Prostate gland (tissue), 2 donors: Measurements from ENCODE around the gene MYBPH. TPM values are rescaled to one million over a fixed set of nuclear protein-coding genes. Genes with fewer than 3 reads are reported as not detected.

ENCODE experiments used
- DNase-seq: peaks from one replicate; pipeline ENCODE4 v3.0.0-alpha.2; 2019; ENCODE audit warnings: low spot score
- H3K27ac ChIP-seq, 2 donors: fragments of 200-600 bp; sonication (generic); 2 replicates each; pipeline ENCODE4 v1.5.1; 2017 to 2019
- H3K27me3 ChIP-seq: fragments of 200-600 bp; sonication (generic); replicated peaks from 2 replicates; pipeline ENCODE4 v1.5.1; 2019; ENCODE audit not compliant: insufficient read depth
- H3K36me3 ChIP-seq, 2 donors: fragments of 200-600 bp; sonication (generic); 1 replicate in 1 of 2; 2 replicates in 1 of 2; pipeline versions ENCODE4 v1.5.1 to v1.8.1; 2017 to 2019
- H3K4me1 ChIP-seq: fragments of 200-600 bp; sonication (generic); replicated peaks from 2 replicates; pipeline ENCODE4 v1.5.1; 2019
- H3K4me3 ChIP-seq, 2 donors: fragments of 200-600 bp; sonication (generic); 2 replicates each; pipeline ENCODE4 v1.5.1; 2017 to 2019
- H3K9me3 ChIP-seq: fragments of 200-600 bp; sonication (generic); 2 replicates; pipeline ENCODE4 v1.5.1; 2017
- POLR2A ChIP-seq: fragments of 450-650 bp; IDR thresholded peaks from one replicate; pipeline ENCODE4 v1.6.1; 2016; ENCODE audit warnings: antibody characterized with exemption, mild to moderate bottlenecking
- POLR2AphosphoS5 ChIP-seq: sonication (generic); formaldehyde crosslinking; IDR thresholded peaks from one replicate; pipeline ENCODE4 v1.6.1; 2017; ENCODE audit warnings: antibody characterized with exemption
- WGBS: methylation state at CpG from one replicate; pipeline ENCODE4 v1.1.5; 2018; 5-methylcytosine and 5-hydroxymethylcytosine counted together
- intact Hi-C: fragments of 100-400 bp; cut with DNase I; formaldehyde crosslinking; loops from one replicate; pipeline ENCODE4 v1.14.2; 2022
- total RNA-seq, 2 donors: library from RNA; depleted of rRNA; stranded (reverse); fragments of >200 nt; gene quantifications; one replicate each; pipeline ENCODE4 v1.1.0, GENCODE V29; 2016
- TF ChIP-seq, protein P1 (sequence below), 4 experiments: fragments of 200-600 bp in 2 of 4; fragments of 450-650 bp in 2 of 4; sonication (generic) in 2 of 4; IDR thresholded peaks; 1 replicate in 3 of 4; 2 replicates in 1 of 4; pipeline ENCODE4 v1.5.1; 2016 to 2019; ENCODE audit warnings: antibody characterized with exemption in 4 of 4, mild to moderate bottlenecking in 2 of 4, moderate library complexity in 2 of 4

Gene MYBPH
- total RNA-seq, 2 donors from 2014 or later, result 7.7 TPM; not detected in 1

DNA sequence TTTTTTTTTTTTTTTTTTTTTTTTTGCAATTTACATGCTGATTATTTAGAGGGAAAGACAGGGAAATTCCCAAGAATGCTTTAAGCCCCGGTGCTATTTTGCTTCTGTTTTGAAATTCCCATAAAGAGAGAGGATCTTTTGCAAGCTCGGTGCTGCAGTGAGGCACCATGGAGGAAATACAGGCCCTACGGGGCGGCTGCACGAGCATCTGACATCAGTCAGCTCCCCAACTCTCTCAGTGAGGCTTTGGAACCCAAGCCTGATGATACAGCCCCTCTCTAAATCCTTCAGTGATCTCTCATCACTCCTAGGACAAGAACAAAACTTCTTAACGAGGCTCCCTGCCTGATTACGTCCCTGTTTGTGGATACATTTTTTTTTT is 11.7 kb upstream of the MYBPH start:
- Histone ChIP-seq H3K27ac (no peak overlapping the region), H3K4me1 (peaks cover 2% of the 10 kb centered on the region), H3K9me3 (no peaks in the 10 kb centered on the region), H3K27me3 (no peaks in the 10 kb centered on the region), H3K4me3 (no peak overlapping the region), H3K36me3 (no peaks in the 10 kb centered on the region)
- WGBS, result 29% methylated on average over 7 of the region's 7 CpGs
- no peak for DNase-seq
- TF ChIP-seq, protein P1, sequence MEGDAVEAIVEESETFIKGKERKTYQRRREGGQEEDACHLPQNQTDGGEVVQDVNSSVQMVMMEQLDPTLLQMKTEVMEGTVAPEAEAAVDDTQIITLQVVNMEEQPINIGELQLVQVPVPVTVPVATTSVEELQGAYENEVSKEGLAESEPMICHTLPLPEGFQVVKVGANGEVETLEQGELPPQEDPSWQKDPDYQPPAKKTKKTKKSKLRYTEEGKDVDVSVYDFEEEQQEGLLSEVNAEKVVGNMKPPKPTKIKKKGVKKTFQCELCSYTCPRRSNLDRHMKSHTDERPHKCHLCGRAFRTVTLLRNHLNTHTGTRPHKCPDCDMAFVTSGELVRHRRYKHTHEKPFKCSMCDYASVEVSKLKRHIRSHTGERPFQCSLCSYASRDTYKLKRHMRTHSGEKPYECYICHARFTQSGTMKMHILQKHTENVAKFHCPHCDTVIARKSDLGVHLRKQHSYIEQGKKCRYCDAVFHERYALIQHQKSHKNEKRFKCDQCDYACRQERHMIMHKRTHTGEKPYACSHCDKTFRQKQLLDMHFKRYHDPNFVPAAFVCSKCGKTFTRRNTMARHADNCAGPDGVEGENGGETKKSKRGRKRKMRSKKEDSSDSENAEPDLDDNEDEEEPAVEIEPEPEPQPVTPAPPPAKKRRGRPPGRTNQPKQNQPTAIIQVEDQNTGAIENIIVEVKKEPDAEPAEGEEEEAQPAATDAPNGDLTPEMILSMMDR (IDR thresholded peaks at IDR 0.05), result no peak
- TF ChIP-seq POLR2A, result no peak
- no peak for TF ChIP-seq POLR2AphosphoS5
- intact Hi-C loops, result no loop called here

DNA sequence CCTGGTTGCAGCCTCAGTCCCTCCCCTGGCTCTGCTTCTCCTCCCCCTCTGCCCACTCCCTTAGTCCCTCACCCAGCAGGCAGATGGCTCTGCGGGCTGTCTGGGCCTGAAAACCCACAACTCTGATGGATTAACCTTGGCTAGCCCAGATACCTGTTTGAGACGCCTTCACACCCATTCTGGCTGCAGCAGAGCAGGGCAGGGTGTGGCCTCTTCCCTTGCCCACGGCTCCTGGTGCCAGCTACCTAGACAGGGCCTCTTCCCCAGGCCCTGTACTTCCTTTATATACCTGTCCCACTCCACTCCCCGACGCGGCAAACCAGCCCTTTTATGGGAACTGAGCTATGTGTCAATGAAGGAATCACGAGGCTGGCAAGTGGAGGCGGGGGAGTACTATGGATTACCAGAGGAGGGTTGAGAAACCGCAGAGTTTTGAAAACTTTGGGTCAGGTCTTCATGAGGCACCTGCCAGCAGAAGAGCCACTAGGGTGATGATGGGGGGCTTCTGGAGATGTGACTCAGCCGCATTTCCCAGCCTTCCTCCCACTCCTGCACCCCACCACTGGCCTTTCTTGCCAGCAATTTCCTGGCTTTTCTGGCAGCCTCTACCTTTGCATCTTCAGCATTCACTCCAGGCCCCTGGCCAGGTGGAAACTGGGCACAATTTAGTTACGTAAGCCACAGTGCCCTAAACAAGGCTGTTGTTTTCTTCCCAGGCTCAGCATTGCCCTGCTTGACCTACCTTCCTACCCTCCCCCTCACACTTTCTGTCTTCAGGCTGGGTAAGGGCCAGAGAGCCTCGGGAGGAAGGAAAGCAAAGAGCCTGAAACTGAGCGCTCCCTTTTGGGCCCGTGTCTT is 11.0 kb upstream of the MYBPH start, which contains the start of gene CHI3L1:
TSS of gene CHI3L1 (minus strand) at position 259 of the 858 bp plus-strand sequence. CDS start at position 178, 81 bp downstream.
- Histone ChIP-seq H3K36me3 (no peaks in the 10 kb centered on the region), H3K27me3 (no peaks in the 10 kb centered on the region), H3K9me3 (no peaks in the 10 kb centered on the region), H3K4me3 (no peak within 1 kb of the TSS), H3K4me1 (peaks cover 2% of the 10 kb centered on the region), H3K27ac (no peak within 1 kb of the TSS)
- intact Hi-C loops, result no loop called here
- TF ChIP-seq POLR2AphosphoS5 (no peak), POLR2A (no peak)
- TF ChIP-seq, protein P1 (IDR thresholded peaks at IDR 0.05), result no peak
- peak; percentile 57 for DNase-seq
- 26% methylated on average over 14 of the region's 14 CpGs for WGBS

DNA sequence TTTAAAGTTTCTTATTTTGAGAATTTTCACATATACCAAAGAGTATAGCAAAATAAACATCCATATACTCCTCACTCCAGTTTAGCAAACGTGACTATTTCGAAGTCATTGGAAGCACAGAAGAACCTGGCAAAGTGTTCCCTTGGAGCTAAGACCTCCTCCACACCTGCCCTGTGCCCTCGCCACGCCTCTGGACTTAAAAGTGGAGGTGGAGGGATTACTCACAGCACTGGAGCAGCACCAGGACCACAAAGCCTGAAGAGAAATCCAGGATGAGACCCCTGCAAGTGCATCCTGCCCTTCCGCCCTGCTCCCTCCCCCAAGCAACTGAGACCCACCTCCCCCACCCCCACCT is 10.4 kb upstream of the MYBPH start:
- peaks cover 2% of the 10 kb centered on the region for H3K4me1 ChIP-seq
- H3K9me3 ChIP-seq, result no peaks in the 10 kb centered on the region
- intact Hi-C loops, result no loop called here
- no peaks in the 10 kb centered on the region for H3K36me3 ChIP-seq
- TF ChIP-seq, protein P1 (IDR thresholded peaks at IDR 0.05), result no peak
- TF ChIP-seq POLR2AphosphoS5, result no peak
- TF ChIP-seq POLR2A, result no peak
- H3K4me3 ChIP-seq, result no peak overlapping the region
- WGBS, result 85% methylated on average over 5 of the region's 5 CpGs
- no peak overlapping the region for H3K27ac ChIP-seq
- no peaks in the 10 kb centered on the region for H3K27me3 ChIP-seq
- DNase-seq, result no peak

DNA sequence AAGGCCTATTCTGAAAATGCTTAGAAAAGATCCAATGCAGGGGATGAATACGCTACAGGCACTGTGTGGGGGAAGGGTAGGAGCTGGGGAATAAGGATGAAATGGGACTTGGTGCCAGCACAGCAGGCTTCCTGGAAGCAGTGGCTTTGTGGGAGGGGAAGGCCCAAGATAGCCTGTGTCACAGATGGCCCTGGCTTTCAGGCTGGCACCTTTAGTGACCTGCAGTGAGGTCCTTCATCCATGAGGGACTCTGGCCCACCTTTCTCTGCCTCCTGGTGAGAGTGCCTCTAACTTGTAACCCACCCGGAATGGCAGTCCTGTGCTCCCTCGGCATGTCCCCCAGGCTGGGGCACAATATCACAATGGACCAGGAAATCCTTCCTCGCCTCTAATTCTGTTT is 10.0 kb upstream of the MYBPH start:
- DNase-seq, result no peak
- Histone ChIP-seq H3K4me3 (no peak overlapping the region), H3K4me1 (peaks cover 2% of the 10 kb centered on the region), H3K36me3 (no peaks in the 10 kb centered on the region), H3K27me3 (no peaks in the 10 kb centered on the region), H3K9me3 (no peaks in the 10 kb centered on the region), H3K27ac (no peak overlapping the region)
- TF ChIP-seq, protein P1 (IDR thresholded peaks at IDR 0.05), result no peak
- no peak for TF ChIP-seq POLR2A
- intact Hi-C loops, result no loop called here
- 87% methylated on average over 4 of the region's 4 CpGs for WGBS

DNA sequence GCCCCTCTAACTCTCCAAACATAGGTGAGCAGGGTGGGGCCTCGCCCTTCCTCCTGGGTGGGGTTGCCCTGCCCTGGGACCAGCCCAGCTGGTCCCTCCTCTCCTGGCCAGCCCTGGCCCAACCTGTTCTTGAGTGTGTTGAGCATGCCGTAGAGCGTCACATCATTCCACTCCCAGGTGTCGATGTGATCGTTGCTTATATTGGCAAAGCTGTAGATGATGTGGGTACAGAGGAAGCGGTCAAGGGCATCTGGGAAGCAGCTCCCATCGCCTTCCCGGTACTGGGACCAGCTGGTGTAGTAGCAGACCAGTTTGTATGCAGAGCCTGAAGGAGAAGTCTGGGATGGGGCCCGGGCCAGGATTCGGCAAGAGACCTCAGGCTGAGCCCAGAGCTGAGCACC is 9.4 kb upstream of the MYBPH start:
- Histone ChIP-seq H3K9me3 (no peaks in the 10 kb centered on the region), H3K4me3 (no peak overlapping the region), H3K36me3 (no peaks in the 10 kb centered on the region), H3K4me1 (peaks cover 2% of the 10 kb centered on the region), H3K27ac (no peak overlapping the region), H3K27me3 (no peaks in the 10 kb centered on the region)
- no peak for DNase-seq
- intact Hi-C loops, result no loop called here
- TF ChIP-seq POLR2A (no peak), POLR2AphosphoS5 (no peak)
- TF ChIP-seq, protein P1 (IDR thresholded peaks at IDR 0.05), result no peak
- 88% methylated on average over 10 of the region's 10 CpGs for WGBS
